IPS-18c (cell line): ENCODE measurements around the gene UQCC5.

ENCODE experiments used
- H3K4me3 ChIP-seq: 2 replicates; pipeline ENCODE4 v1.7.0; 2013; ENCODE audit warnings: low read depth, mild to moderate bottlenecking, low read length, moderate library complexity; ENCODE audit not compliant: insufficient read depth
- H3K9me3 ChIP-seq: one replicate; pipeline ENCODE4 v1.6.1; 2013; ENCODE audit warnings: mild to moderate bottlenecking, low read length, moderate library complexity; ENCODE audit not compliant: control insufficient read depth, insufficient read depth

The UQCC5 gene

DNA sequence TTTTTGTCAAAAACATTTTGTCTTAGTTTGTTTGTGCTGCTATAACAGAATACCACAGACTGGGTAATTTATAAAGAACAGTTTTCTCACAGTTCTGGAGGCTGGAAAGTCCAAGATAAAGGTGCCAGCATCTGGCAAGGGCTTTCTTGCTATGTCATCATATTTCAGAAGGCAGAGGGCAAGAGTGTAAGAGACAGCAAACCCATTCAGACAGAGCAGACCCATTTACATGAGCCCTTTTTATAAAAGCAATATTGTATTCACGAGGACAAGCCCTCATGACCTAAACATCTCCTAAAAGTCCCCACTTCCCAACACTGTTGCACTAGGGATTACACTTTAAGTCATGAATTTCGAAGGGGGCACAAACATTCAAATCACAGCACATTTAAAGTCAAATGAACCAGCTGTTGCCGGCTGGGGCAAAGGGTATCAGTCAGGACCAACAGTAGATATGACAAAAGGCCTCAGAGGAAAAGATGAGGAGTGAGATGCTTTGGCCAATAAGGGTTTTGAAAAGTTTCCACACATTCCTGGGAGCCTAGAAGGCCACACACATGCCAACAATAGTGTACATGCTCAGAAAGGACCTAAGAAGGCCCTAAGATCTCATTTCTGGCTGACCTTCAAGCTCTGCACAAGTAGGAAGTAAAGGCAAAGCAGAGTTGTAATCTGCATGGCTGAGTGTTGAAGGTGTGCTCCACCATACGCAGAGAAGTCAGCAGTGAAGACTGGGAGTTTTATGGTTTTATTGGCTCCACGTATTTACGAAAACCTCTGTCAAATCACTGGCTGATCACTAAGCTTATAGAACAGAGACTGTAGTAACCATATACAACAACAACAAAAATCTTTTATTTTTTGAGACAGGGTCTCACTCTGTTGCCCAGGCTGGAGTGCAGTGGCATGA lies 37.9 kb downstream of the UQCC5 start:
- Histone ChIP-seq H3K4me3 (no peak overlapping the region), H3K9me3 (no peaks in the 10 kb centered on the region)
